Thoracic aorta endothelial cell (primary cell): ENCODE measurements around the gene EVX1. TPM values are rescaled to one million over a fixed set of nuclear protein-coding genes. Genes with fewer than 3 reads are reported as not detected.

Source experiments
- total RNA-seq: library from RNA; depleted of rRNA; stranded (reverse); fragments of >200 nt; gene quantifications from 2 replicates; pipeline ENCODE4 v1.2.3, GENCODE V29; 2012

The EVX1 gene
- not detected in 2 replicates for total RNA-seq

GRCh38 chr7:27242555-27243339 lies at the start of gene EVX1:
Gene EVX1, plus strand, starts transcription at chr7:27242802. Its CDS starts 229 bp downstream, at chr7:27243031.

DNA sequence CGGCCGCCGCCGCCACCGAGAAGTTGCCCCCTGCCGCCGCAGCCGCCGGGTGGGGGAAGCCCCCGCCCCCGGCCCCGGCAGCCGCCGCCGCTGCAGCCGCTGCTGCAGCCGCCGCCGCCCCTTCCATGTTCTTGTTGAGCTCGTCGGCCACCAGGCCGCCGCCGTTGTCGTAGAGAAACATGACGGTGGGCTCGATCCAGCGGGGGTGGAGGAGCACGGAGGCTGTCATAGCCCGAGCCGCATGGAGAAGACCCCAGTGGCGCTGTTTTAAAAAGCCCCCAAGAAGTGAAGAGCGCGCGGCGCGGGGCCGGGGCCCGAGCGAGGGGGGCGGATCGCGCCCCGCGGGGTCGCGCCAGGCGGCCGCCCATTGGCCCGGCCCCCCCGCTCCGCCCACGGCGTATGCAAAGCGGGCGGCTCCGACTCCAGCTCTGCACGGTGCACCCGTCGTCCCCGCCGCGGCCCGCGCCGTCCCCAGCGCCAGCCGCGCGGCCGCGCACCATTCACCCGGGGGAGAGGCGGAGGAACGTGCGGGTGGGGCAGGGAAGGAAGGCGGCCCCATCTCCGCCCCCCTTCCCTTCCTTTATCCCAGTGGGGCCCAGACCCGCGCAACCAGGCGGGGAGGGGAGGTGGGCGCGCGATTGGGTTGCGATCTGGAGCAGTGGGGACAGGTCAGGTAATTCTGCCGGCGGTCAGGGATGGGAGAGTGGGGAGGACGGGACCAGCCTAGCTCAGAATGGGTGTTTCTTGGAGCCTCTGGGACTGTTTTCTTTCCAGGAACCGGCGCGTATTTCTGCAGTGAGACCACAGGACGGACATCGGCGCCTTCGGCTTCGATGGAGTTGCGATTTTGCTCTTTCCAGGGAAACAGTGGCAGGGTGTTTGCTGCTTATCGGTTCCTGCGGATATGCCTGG lies 42.5 kb upstream of the EVX1 start, which contains the start of gene HOXA13:
Gene HOXA13 (minus strand): TSS at position 243 of the 912 bp plus-strand sequence. CDS start 14 bp downstream, at position 229.

Other genes with a start within 250 kb of the EVX1 start
- 0.65 and 0.93 TPM in 2 replicates for gene HOXA1, start 146.8 kb upstream of the EVX1 start, total RNA-seq
- 1.6 and 2.2 TPM in 2 replicates for gene HOXA2, start 140.1 kb upstream of the EVX1 start, total RNA-seq
- gene HOXA4, start 112.0 kb upstream of the EVX1 start, total RNA-seq, result 0.80 and 1.9 TPM in 2 replicates
- 1.3 and 12.7 TPM in 2 replicates for gene HOXA5, start 99.1 kb upstream of the EVX1 start, total RNA-seq
- 5.4 TPM in 1 of 2 replicates, not detected in the other for gene HOXA6, start 95.0 kb upstream of the EVX1 start, total RNA-seq
- gene HOXA3, start 90.2 kb upstream of the EVX1 start, total RNA-seq, result 1.1 and 1.9 TPM in 2 replicates
- gene HOXA7, start 86.1 kb upstream of the EVX1 start, total RNA-seq, result 0.27 and 3.1 TPM in 2 replicates
- gene HOXA9, start 77.3 kb upstream of the EVX1 start, total RNA-seq, result 0.40 and 27.9 TPM in 2 replicates
- gene HOXA10, start 68.5 kb upstream of the EVX1 start, total RNA-seq, result 0.27 and 5.8 TPM in 2 replicates
- 0.93 TPM in 1 of 2 replicates, not detected in the other for gene HOXA11, start 57.6 kb upstream of the EVX1 start, total RNA-seq
- not detected in 2 replicates for gene HOXA13, start 42.7 kb upstream of the EVX1 start, total RNA-seq